HG03521 (cell line): ENCODE results near the gene TRAPPC12.

ENCODE experiments used
- ATAC-seq: cut with Tn5 transposase; IDR thresholded peaks from one replicate; pipeline ENCODE4 v1.9.1; 2021; ENCODE audit warnings: mild to moderate bottlenecking, moderate library complexity; ENCODE audit not compliant: unreplicated experiment

The TRAPPC12 gene

GRCh38 chr2:3405876-3406275, 26.4 kb downstream of the TRAPPC12 start:
- no peak for ATAC-seq

DNA sequence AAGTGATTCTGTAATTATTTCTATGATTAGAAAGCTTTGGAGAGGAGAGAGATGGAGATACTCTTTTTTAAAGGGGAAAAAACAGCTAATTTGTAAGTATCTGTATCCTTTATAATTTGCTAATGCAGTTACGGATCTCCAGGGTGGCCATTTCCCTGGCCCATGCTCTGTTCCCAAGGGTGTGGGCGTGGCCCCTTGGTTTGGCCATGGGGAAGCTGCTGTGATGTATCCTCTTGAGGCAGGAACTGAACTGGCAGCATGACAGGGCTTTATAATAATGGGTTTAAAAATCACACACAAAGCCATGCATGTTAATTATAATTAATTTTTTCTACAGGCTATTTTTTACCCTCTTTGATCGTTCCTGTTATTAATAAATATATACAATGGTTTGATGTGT, 27.0 kb downstream of the TRAPPC12 start:
- no peak for ATAC-seq

- no peak for ATAC-seq
These were observed 29.3 kb downstream of the TRAPPC12 start for GRCh38 chr2:3408781-3409180.

GRCh38 chr2:3409627-3410170, 30.2 kb downstream of the TRAPPC12 start:
- ATAC-seq: no peak

DNA sequence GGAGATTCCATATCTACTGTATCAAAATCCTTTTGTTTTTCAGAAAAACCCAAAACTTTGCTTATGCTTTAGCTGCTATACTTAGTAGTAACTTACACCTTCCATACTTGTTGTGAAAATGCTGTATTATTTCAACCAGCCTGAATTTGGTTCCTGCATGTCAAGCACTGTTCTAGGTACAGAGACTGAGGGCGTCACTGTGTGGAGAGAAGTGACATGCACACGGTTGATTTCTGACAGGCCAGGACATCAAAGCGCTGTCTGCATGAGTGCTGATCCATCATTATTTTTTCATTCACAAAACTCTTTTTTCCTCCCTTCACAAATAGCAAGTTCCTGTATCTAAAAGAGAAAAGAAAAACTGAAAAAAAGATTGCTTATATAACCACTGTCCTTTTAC, 31.6 kb downstream of the TRAPPC12 start:
- ATAC-seq: no peak

GRCh38 chr2:3413697-3414096, 34.2 kb downstream of the TRAPPC12 start:
- no peak for ATAC-seq

DNA sequence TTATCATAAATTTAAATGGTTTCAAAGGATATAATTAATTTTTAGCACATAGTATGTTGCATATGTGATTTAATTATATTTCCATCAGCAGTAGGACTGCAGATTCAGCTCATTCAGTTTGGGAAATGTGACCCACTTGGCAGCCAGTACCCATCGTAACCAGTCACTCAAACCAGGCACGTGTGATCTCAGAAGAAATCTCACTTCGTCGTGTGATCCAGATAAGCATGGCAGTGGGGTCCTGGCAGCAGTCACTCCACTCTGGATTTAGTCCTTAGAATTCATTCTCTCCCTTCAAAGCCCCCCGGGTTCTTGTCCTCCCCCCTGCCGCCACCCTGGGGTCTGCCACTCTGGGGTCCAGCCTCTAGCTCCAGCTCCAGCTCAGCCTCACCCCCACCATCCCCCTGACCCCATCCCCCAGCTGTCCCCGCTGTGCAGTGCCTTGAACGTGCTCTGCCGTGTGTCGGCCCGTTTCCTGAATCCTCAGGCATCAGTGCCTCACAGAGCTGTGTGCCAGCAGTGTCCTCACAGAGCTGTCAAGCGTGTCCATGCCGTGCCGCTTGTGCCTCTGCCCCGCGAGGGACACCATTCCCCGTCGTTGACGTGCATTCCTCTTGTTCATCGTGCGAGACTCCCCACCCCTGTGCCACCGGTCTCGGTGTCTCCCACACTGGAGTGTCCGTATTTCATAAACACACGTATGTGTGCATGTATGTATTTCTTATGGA, 34.8 kb downstream of the TRAPPC12 start:
- no peak for ATAC-seq

DNA sequence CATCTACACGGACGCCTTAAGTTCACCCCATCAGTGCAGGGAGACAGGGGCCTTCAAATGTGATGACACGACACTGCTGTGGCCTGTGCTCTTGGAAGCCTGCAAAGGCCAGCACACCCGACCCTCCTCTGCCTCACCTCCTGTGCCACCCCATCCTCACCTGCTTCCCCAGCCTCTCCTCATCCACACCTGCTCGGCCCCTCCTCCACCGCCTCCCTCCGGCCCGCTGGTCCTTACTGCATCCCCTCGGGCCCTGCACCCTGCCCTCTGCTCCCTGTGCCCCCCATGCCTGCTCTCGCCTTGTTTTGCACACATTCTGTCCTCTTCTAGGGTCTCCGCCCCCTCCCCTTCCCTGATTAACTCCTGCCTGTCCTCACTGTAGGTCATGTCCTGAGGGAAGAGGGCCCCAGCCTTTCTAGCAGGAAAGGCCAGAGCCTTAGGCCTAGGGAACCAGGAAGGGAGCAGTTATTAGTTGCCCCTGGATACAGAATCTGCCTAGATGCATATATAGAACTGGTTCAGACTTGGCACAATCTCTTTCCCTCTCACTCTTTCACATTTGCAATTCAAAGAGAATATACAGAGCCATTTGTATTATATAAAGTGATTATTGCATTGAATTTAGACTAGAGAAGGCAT, 39.4 kb downstream of the TRAPPC12 start:
- ATAC-seq: no peak

- no peak for ATAC-seq
These were observed 40.7 kb downstream of the TRAPPC12 start for GRCh38 chr2:3420076-3420768.

DNA sequence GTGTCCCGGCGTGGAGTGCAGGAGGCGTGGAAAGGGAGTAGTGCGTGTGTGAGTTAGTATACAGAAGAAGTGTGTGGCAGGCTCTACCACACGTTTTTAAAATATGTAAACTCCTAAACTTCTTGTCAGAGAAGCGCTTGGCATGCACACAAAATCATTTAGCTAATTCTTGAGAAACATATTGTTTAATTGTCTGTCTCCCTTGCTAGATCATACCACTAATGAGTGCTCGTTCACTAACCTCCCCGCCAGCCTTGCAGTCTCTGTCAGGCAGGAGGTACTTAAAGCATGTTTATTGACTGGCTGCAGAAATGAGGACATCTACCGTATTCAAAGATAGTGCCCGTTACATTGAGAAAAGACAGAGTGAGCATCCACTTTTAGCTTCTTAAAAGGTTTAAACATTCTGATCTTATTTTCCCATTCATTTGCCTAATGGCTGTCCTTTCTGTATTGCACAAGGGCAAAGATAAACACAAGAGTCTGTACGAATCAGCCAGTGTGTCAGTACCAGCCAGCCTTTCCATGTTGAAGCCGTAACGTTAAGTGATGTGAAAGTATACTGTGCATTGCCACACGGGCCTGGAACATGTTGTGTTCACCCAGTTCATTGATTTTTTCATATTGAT, 41.4 kb downstream of the TRAPPC12 start:
- ATAC-seq: no peak

DNA sequence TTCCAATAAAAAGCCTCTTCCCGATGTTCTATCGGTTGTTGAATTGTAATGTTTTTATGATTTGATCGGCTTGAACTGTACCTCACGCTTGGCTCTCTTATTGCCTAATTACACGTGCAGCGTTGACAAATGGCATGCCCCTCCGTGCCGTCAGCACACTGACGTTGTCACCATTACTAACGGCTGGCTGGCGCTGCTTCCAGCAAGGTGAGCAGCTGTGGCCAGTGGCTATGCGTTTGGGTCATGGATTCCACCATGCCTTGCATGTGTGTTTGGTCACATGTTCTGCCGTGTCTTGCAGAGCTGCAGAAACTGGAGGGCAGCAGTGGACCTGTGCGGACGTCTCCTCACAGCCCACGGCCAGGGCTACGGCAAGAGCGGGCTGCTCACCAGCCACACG, 42.1 kb downstream of the TRAPPC12 start:
- ATAC-seq: no peak

GRCh38 chr2:3422161-3422779, 42.8 kb downstream of the TRAPPC12 start:
- no peak for ATAC-seq

DNA sequence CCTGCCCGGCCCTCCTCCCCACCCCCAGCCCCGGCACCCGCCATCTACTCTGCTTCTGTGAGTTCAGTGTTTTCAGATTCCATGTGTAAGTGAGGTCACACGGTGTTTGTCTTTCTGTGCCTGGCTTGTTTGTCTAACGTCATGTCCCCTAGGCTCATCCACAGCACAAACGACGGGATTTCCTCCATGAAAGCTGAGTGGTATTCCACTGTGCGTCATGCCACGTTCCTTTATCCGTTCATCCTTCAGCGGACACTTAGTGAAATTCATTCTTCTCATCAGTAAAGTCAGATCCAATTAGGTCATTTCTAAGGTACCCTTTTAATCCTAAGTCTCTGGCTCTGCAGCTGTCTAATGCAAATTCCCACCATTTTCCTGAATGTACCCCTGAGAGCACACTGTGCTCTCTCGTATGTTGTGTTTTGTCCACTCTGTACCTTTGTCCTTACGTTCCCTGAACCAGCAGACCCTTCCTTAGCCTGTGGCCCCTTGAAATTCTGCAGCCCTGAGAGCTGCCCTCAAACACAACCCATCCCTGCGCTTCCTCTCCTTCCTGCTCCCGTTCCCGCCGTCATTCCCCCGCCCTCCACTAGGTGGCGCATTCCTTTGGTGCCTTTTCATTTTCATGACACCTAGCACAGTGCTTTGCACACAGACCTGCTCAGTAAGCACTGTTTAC, 44.1 kb downstream of the TRAPPC12 start:
- ATAC-seq: no peak

DNA sequence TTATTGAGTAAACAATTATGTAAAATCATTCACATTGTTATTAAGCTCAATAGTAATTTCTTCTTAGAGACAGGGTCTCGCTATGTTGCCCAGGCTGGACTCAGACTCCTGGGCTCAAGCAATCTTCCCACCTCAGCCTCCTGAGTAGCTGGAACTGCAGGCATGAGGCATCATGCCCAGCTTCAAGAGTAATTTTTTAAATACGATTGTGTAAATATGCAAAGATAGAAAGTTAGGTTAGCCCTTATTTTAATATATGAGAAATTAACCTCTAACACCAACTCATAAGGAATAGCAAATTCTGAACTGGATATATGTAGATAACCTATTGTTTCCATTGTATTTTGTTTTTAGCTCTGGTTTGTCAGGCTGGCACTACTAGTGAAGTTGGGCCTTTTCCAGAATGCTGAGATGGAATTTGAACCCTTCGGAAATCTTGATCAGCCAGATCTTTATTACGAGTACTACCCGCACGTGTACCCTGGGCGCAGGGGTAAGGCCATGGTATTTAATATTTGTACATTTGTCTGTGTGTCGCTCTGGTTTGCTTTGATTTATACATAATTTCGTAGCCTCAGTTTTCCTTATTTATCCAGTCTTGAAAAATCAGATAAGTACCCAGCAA, 44.8 kb downstream of the TRAPPC12 start:
- ATAC-seq: no peak

DNA sequence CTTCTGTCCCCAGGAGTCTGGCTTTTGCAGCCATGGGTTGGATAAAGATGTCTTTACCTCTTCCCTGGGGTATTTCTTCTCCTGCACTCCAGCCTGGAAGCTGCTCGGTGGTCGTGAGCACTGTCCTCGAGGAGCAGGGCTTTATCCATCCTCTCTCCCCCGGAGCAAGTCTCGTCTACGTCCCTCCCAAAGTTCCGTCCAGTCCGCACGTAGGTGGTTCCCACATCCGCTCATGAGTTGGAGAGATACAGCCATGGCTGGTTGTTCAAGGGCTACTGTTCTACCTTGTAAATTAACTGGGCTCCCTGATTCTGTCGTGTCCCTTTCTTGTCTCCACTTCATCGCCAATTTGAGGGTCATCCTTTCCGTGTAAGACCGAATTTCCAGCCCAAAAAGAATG, 47.1 kb downstream of the TRAPPC12 start:
- no peak for ATAC-seq

GRCh38 chr2:3427272-3427671, 47.8 kb downstream of the TRAPPC12 start:
- ATAC-seq: no peak

DNA sequence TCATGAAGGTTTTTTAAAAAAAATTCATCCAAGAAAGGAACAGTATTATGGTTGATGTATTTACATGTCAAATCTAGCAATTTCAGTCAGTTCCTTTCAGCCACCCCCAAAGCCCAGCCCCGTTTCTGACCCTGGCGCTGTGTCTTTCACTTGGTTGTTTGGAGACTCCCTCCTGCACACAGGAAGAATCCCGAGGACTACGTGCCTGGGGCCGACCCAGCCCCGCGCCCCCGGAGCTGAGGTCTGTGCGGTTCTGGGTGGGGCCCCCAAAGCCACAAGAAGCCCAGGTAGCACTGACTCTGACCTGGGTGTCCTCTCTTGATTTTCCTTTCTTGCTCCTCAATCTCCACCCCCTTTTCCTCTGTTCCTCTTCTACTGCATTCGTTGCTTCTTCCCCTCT, 49.1 kb downstream of the TRAPPC12 start:
- ATAC-seq: no peak

- no peak for ATAC-seq
These were observed 49.6 kb downstream of the TRAPPC12 start for GRCh38 chr2:3429066-3429610.

- no peak for ATAC-seq
These were observed 50.7 kb downstream of the TRAPPC12 start for GRCh38 chr2:3430172-3430571.
